HL-60 (cell line): Measurements from ENCODE around the gene TNFAIP8L3.

Source experiments
- DNase-seq, 2 experiments: peaks; one replicate each; pipeline ENCODE4 v3.0.0-alpha.2; 2010 to 2020; ENCODE audit warnings: low read depth in 1 of 2, low spot score in 1 of 2
- H3K27ac ChIP-seq: fragments of 250-450 bp; sonication (Bioruptor Pico); replicated peaks from 2 replicates; pipeline ENCODE4 v1.5.1; 2020; ENCODE audit warnings: mild to moderate bottlenecking, moderate library complexity
- H3K27me3 ChIP-seq: fragments of 250-450 bp; sonication (Bioruptor Pico); 2 replicates; pipeline ENCODE4 v1.5.1; 2021; ENCODE audit warnings: mild to moderate bottlenecking, moderate library complexity; ENCODE audit not compliant: insufficient read depth, poor library complexity, severe bottlenecking
- H3K4me3 ChIP-seq: replicated peaks from 2 replicates; pipeline ENCODE4 v1.5.1; 2011; ENCODE audit warnings: mild to moderate bottlenecking, control low read depth, low read length; ENCODE audit not compliant: insufficient read depth
- CTCF ChIP-seq: IDR thresholded peaks from one replicate; pipeline ENCODE4 v1.5.1; 2011; ENCODE audit warnings: low read length, control low read depth, inconsistent platforms; ENCODE audit not compliant: insufficient read depth
- GABPA ChIP-seq: IDR thresholded peaks from 2 replicates; pipeline ENCODE4 v1.6.1; 2012; ENCODE audit warnings: low read depth
- POLR2AphosphoS5 ChIP-seq: IDR thresholded peaks from 2 replicates; pipeline ENCODE4 v1.6.1; 2012; ENCODE audit warnings: low read depth
- REST ChIP-seq: IDR thresholded peaks from 2 replicates; pipeline ENCODE4 v1.6.1; 2012; ENCODE audit warnings: low read depth; ENCODE audit not compliant: insufficient replicate concordance
- SPI1 ChIP-seq: IDR thresholded peaks from 2 replicates; pipeline ENCODE4 v1.6.1; 2012; ENCODE audit warnings: low read depth, mild to moderate bottlenecking, borderline replicate concordance

The TNFAIP8L3 gene

GRCh38 chr15:51086409-51086808 lies 8.3 kb downstream of the TNFAIP8L3 start:
- Histone ChIP-seq H3K4me3 (no peak overlapping the region), H3K27me3 (peaks cover 2% of the 10 kb centered on the region), H3K27ac (no peak overlapping the region)
- DNase-seq = no peak
- no peak for TF ChIP-seq SPI1
- TF ChIP-seq CTCF = no peak

GRCh38 chr15:51085764-51086163 lies 8.9 kb downstream of the TNFAIP8L3 start:
- no peak for TF ChIP-seq GABPA
- no peak for DNase-seq
- H3K27ac ChIP-seq = no peak overlapping the region
- peaks cover 2% of the 10 kb centered on the region for H3K27me3 ChIP-seq
- no peak overlapping the region for H3K4me3 ChIP-seq

- Histone ChIP-seq H3K27ac (no peak overlapping the region), H3K27me3 (no peaks in the 10 kb centered on the region), H3K4me3 (no peak overlapping the region)
- TF ChIP-seq POLR2AphosphoS5 (no peak), GABPA (no peak)
- DNase-seq = no peak
Measured at GRCh38 chr15:51083641-51084166, 11.0 kb downstream of the TNFAIP8L3 start.

- no peak overlapping the region for H3K4me3 ChIP-seq
- H3K27ac ChIP-seq = no peak overlapping the region
- TF ChIP-seq SPI1 (no peak), GABPA (no peak), REST (no peak), CTCF (no peak), POLR2AphosphoS5 (no peak)
- H3K27me3 ChIP-seq = no peaks in the 10 kb centered on the region
- no peak for DNase-seq
Measured at GRCh38 chr15:51082246-51082645, 12.5 kb downstream of the TNFAIP8L3 start.

- Histone ChIP-seq H3K27ac (no peak overlapping the region), H3K4me3 (no peak overlapping the region), H3K27me3 (no peaks in the 10 kb centered on the region)
- TF ChIP-seq CTCF = no peak
- no peak for TF ChIP-seq REST
- TF ChIP-seq POLR2AphosphoS5 = no peak
- no peak for TF ChIP-seq GABPA
- TF ChIP-seq SPI1 = no peak
- no peak for DNase-seq
Measured at GRCh38 chr15:51080286-51080685, 14.4 kb downstream of the TNFAIP8L3 start.
